Subcutaneous abdominal adipose tissue (tissue), 5 donors: Measurements from ENCODE around the gene FKBP15.
A peak's percentile ranks its signal among the peaks of the same experiment; 100 is the strongest.

Experiments
- H3K27ac ChIP-seq: one replicate; pipeline ENCODE4 v1.7.0; 2013; ENCODE audit warnings: low read depth, mild to moderate bottlenecking, inconsistent platforms, low read length, moderate library complexity
- H3K27me3 ChIP-seq, 5 donors: one replicate each; pipeline ENCODE4 v1.7.0; 2013; ENCODE audit warnings: low read length in 5 of 5, inconsistent platforms in 1 of 5; ENCODE audit not compliant: control insufficient read depth in 5 of 5, insufficient read depth in 4 of 5
- H3K36me3 ChIP-seq, 5 donors: one replicate each; pipeline ENCODE4 v1.7.0; 2013; ENCODE audit warnings: low read length in 5 of 5; ENCODE audit not compliant: control insufficient read depth in 5 of 5, insufficient read depth in 5 of 5
- H3K4me1 ChIP-seq, 5 donors: one replicate each; pipeline ENCODE4 v1.7.0; 2013; ENCODE audit warnings: low read length in 5 of 5, mild to moderate bottlenecking in 3 of 5, moderate library complexity in 1 of 5; ENCODE audit not compliant: control insufficient read depth in 5 of 5, insufficient read depth in 5 of 5
- H3K4me3 ChIP-seq, 5 donors: one replicate each; pipeline ENCODE4 v1.7.0; 2013; ENCODE audit warnings: low read length in 5 of 5, low read depth in 1 of 5
- H3K9ac ChIP-seq, 5 donors: one replicate each; pipeline ENCODE4 v1.7.0; 2013; ENCODE audit warnings: low read length in 5 of 5, mild to moderate bottlenecking in 4 of 5, moderate library complexity in 3 of 5
- H3K9me3 ChIP-seq, 5 donors: one replicate each; pipeline ENCODE4 v1.7.0; 2013; ENCODE audit warnings: low read length in 5 of 5; ENCODE audit not compliant: control insufficient read depth in 5 of 5
- donor health status: healthy.
- donor health status: healthy.
- donor health status: healthy.
- donor health status: healthy.
- donor health status: healthy.

FKBP15 gene

GRCh38 chr9:113221003-113221799 is at the start of gene FKBP15, which contains the start of gene SLC31A1:
Gene FKBP15, minus strand, starts transcription at chr9:113221277. Its CDS starts 34 bp downstream, at chr9:113221243.
Gene SLC31A1, plus strand, starts transcription at chr9:113221544. Its CDS starts 34,605 bp downstream, at chr9:113256149.
- H3K36me3 ChIP-seq, result peaks cover 0 to 6% (median 2%) of the 10 kb centered on the region in 5 donors
- H3K4me3 ChIP-seq, result peak within 1 kb of the TSS; percentile 81 to 98 (median 97)
- H3K27me3 ChIP-seq, result no peaks in the 10 kb centered on the region
- peak within 1 kb of the TSS; percentile 93 for H3K27ac ChIP-seq
- no peaks in the 10 kb centered on the region for H3K9me3 ChIP-seq
- peaks cover 6 to 40% (median 30%) of the 10 kb centered on the region in 5 donors for H3K4me1 ChIP-seq
- H3K9ac ChIP-seq, result peak within 1 kb of the TSS; percentile 87 to 97 (median 95)

GRCh38 chr9:113269871-113270270 is 48.8 kb upstream of the FKBP15 start:
- peaks cover 35 to 64% (median 43%) of the 10 kb centered on the region in 5 donors for H3K36me3 ChIP-seq

GRCh38 chr9:113269355-113269754 is 48.3 kb upstream of the FKBP15 start:
- Histone ChIP-seq H3K27ac (no peak overlapping the region), H3K9me3 (no peaks in the 10 kb centered on the region), H3K36me3 (peaks cover 35 to 65% (median 43%) of the 10 kb centered on the region in 5 donors), H3K4me1 (peaks cover 0 to 6% (median 3%) of the 10 kb centered on the region in 5 donors), H3K9ac (no peak overlapping the region), H3K27me3 (no peaks in the 10 kb centered on the region), H3K4me3 (no peak overlapping the region)

More at GRCh38 chr9:113269871-113270270, 48.8 kb upstream of the FKBP15 start:
- H3K27ac ChIP-seq, result no peak overlapping the region
- H3K4me1 ChIP-seq, result peaks cover 0 to 11% (median 8%) of the 10 kb centered on the region in 5 donors
- H3K4me3 ChIP-seq, result no peak overlapping the region
- no peaks in the 10 kb centered on the region for H3K27me3 ChIP-seq
- H3K9me3 ChIP-seq, result no peaks in the 10 kb centered on the region
- H3K9ac ChIP-seq, result no peak overlapping the region

- Histone ChIP-seq H3K9ac (no peak overlapping the region), H3K36me3 (peaks cover 35 to 60% (median 44%) of the 10 kb centered on the region in 5 donors), H3K27ac (no peak overlapping the region), H3K4me1 (peaks cover 0 to 3% (median 0%) of the 10 kb centered on the region in 5 donors), H3K4me3 (no peak overlapping the region), H3K9me3 (no peaks in the 10 kb centered on the region), H3K27me3 (no peaks in the 10 kb centered on the region)
Measured at GRCh38 chr9:113267911-113268566, 47.0 kb upstream of the FKBP15 start.

GRCh38 chr9:113266174-113266573 is 45.1 kb upstream of the FKBP15 start:
- no peak overlapping the region for H3K27ac ChIP-seq
- H3K9ac ChIP-seq, result no peak overlapping the region
- peaks cover 33 to 60% (median 42%) of the 10 kb centered on the region in 5 donors for H3K36me3 ChIP-seq
- H3K9me3 ChIP-seq, result no peaks in the 10 kb centered on the region
- H3K4me1 ChIP-seq, result peaks cover 0 to 3% (median 0%) of the 10 kb centered on the region in 5 donors
- H3K4me3 ChIP-seq, result no peak overlapping the region
- no peaks in the 10 kb centered on the region for H3K27me3 ChIP-seq

GRCh38 chr9:113261917-113262671 is 41.0 kb upstream of the FKBP15 start:
- no peak overlapping the region for H3K27ac ChIP-seq
- H3K36me3 ChIP-seq, result peaks cover 26 to 58% (median 47%) of the 10 kb centered on the region in 5 donors
- no peak overlapping the region for H3K4me3 ChIP-seq

GRCh38 chr9:113258282-113258681 is 37.2 kb upstream of the FKBP15 start:
- H3K9ac ChIP-seq, result no peak overlapping the region
- no peaks in the 10 kb centered on the region for H3K4me1 ChIP-seq
- H3K4me3 ChIP-seq, result no peak overlapping the region
- no peaks in the 10 kb centered on the region for H3K27me3 ChIP-seq
- H3K27ac ChIP-seq, result no peak overlapping the region
- H3K36me3 ChIP-seq, result peaks cover 23 to 61% (median 46%) of the 10 kb centered on the region in 5 donors
- H3K9me3 ChIP-seq, result no peaks in the 10 kb centered on the region

More at GRCh38 chr9:113261917-113262671, 41.0 kb upstream of the FKBP15 start:
- no peaks in the 10 kb centered on the region for H3K9me3 ChIP-seq
- H3K4me1 ChIP-seq, result no peaks in the 10 kb centered on the region
- H3K9ac ChIP-seq, result no peak overlapping the region
- no peaks in the 10 kb centered on the region for H3K27me3 ChIP-seq

GRCh38 chr9:113257863-113258262 is 36.8 kb upstream of the FKBP15 start:
- H3K27me3 ChIP-seq, result no peaks in the 10 kb centered on the region
- H3K9ac ChIP-seq, result no peak overlapping the region
- no peak overlapping the region for H3K27ac ChIP-seq
- no peaks in the 10 kb centered on the region for H3K4me1 ChIP-seq
- no peak overlapping the region for H3K4me3 ChIP-seq
- H3K9me3 ChIP-seq, result no peaks in the 10 kb centered on the region
- peaks cover 22 to 61% (median 46%) of the 10 kb centered on the region in 5 donors for H3K36me3 ChIP-seq

- H3K36me3 ChIP-seq, result peaks cover 20 to 39% (median 28%) of the 10 kb centered on the region in 5 donors
Measured at GRCh38 chr9:113255438-113255837, 34.4 kb upstream of the FKBP15 start.

More at GRCh38 chr9:113255438-113255837, 34.4 kb upstream of the FKBP15 start:
- Histone ChIP-seq H3K27me3 (no peaks in the 10 kb centered on the region), H3K27ac (no peak overlapping the region), H3K9ac (no peak overlapping the region), H3K4me1 (no peaks in the 10 kb centered on the region), H3K9me3 (no peaks in the 10 kb centered on the region), H3K4me3 (no peak overlapping the region)
